ENCODE data around the gene CHRNA1.

Gene CHRNA1

GRCh38 chr2:174771136-174771535, 6.9 kb upstream of the CHRNA1 start:
- DNase-seq (ENCODE audit: low spot score): no peak
- H3K27ac ChIP-seq (ENCODE audit: poor library complexity, severe bottlenecking): no peak overlapping the region
- ATAC-seq (ENCODE audit: low read depth): no peak
- no peaks in the 10 kb centered on the region for H3K27me3 ChIP-seq (ENCODE audit: insufficient read depth, poor library complexity, severe bottlenecking)
- TF ChIP-seq CTCF (IDR thresholded peaks at IDR 0.05; ENCODE audit: poor library complexity, severe bottlenecking): no peak
- no peaks in the 10 kb centered on the region for H3K9me3 ChIP-seq (ENCODE audit: severe bottlenecking)
- H3K36me3 ChIP-seq (ENCODE audit: low read depth): no peaks in the 10 kb centered on the region
- H3K4me3 ChIP-seq (ENCODE audit: severe bottlenecking): no peak overlapping the region
- H3K4me1 ChIP-seq (ENCODE audit: insufficient read depth, poor library complexity, severe bottlenecking): no peaks in the 10 kb centered on the region

- Histone ChIP-seq H3K36me3 (ENCODE audit: low read depth) (no peaks in the 10 kb centered on the region), H3K4me1 (ENCODE audit: insufficient read depth, poor library complexity, severe bottlenecking) (no peaks in the 10 kb centered on the region), H3K9me3 (ENCODE audit: severe bottlenecking) (no peaks in the 10 kb centered on the region), H3K27me3 (ENCODE audit: insufficient read depth, poor library complexity, severe bottlenecking) (no peaks in the 10 kb centered on the region), H3K27ac (ENCODE audit: poor library complexity, severe bottlenecking) (no peak overlapping the region), H3K4me3 (ENCODE audit: severe bottlenecking) (no peak overlapping the region)
- no peak for TF ChIP-seq CTCF (IDR thresholded peaks at IDR 0.05; ENCODE audit: poor library complexity, severe bottlenecking)
- DNase-seq (ENCODE audit: low spot score) (no peak), ATAC-seq (ENCODE audit: low read depth) (no peak)
These were observed 4.3 kb upstream of the CHRNA1 start for GRCh38 chr2:174768557-174768956.

DNA sequence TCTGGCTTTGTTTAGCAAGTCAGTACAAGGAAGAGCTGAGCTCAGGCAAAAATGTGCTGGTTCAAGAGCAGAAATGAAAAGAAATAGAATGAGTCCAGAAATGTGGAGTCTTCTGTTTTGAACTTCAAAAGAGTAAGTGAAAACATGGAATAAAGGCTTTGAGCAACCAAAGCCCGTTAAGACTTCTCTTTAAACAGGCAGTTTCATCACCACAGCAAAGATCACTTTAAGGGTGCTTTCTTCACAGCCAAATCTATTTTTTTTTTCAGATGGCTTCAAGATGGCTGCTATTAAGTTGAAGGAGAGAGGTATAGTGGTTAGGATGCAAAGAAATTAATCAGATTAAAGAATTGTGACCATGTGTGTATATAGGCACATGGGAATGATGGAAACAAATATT, 2.0 kb upstream of the CHRNA1 start:
- Histone ChIP-seq H3K4me3 (ENCODE audit: severe bottlenecking) (no peak overlapping the region), H3K36me3 (ENCODE audit: low read depth) (no peaks in the 10 kb centered on the region), H3K9me3 (ENCODE audit: severe bottlenecking) (no peaks in the 10 kb centered on the region), H3K27ac (ENCODE audit: poor library complexity, severe bottlenecking) (no peak overlapping the region), H3K4me1 (ENCODE audit: insufficient read depth, poor library complexity, severe bottlenecking) (no peaks in the 10 kb centered on the region), H3K27me3 (ENCODE audit: insufficient read depth, poor library complexity, severe bottlenecking) (no peaks in the 10 kb centered on the region)
- TF ChIP-seq CTCF (IDR thresholded peaks at IDR 0.05; ENCODE audit: poor library complexity, severe bottlenecking): no peak
- DNase-seq (ENCODE audit: low spot score) (no peak), ATAC-seq (ENCODE audit: low read depth) (no peak)

DNA sequence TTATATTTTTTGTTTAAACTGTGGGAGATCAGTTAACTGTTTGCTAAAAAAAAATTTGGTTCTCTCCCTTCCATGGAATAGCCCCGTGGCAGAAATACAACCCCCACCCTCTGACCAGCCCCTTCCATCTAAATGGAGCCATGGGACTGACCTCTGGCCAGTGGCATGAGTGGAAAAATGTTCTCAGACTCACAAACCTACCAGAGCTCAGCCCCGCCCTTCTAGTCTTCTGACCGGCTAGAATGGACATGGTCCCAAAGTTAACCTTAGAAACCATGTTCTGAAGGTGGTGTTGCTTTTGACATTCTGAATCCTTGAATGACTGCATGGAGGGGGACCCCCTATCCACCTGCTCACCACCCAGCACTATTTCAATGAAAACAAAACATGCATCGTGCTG, 1.3 kb upstream of the CHRNA1 start:
- no peaks in the 10 kb centered on the region for H3K4me1 ChIP-seq (ENCODE audit: insufficient read depth, poor library complexity, severe bottlenecking)
- H3K27ac ChIP-seq (ENCODE audit: poor library complexity, severe bottlenecking): no peak overlapping the region
- no peaks in the 10 kb centered on the region for H3K9me3 ChIP-seq (ENCODE audit: severe bottlenecking)
- no peaks in the 10 kb centered on the region for H3K36me3 ChIP-seq (ENCODE audit: low read depth)
- no peak for TF ChIP-seq CTCF (IDR thresholded peaks at IDR 0.05; ENCODE audit: poor library complexity, severe bottlenecking)
- no peaks in the 10 kb centered on the region for H3K27me3 ChIP-seq (ENCODE audit: insufficient read depth, poor library complexity, severe bottlenecking)
- DNase-seq (ENCODE audit: low spot score) (no peak), ATAC-seq (ENCODE audit: low read depth) (no peak)
- H3K4me3 ChIP-seq (ENCODE audit: severe bottlenecking): no peak overlapping the region

DNA sequence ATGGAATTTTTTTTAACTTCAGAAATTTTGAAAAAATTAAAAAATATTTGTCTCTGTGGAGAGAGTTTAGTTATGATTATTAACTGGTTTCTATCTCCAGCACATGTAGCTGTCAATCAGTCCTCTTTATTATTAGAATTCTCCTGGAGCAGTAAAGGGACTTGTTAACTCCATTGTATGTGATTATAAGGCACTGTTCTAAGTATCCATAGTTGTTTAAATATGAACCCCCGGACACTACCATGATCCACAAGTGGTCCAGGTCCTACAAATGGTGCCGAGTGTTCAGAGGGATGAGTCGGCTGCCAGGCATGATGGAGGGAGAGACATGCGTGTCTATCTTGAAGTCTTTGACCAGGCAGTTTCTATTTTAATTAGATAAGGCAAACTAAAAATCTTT, 492 bp downstream of the CHRNA1 start:
- ATAC-seq (ENCODE audit: low read depth) (peak; percentile 29), DNase-seq (ENCODE audit: low spot score) (no peak)
- Histone ChIP-seq H3K27me3 (ENCODE audit: insufficient read depth, poor library complexity, severe bottlenecking) (no peaks in the 10 kb centered on the region), H3K36me3 (ENCODE audit: low read depth) (no peaks in the 10 kb centered on the region), H3K9me3 (ENCODE audit: severe bottlenecking) (no peaks in the 10 kb centered on the region), H3K27ac (ENCODE audit: poor library complexity, severe bottlenecking) (no peak overlapping the region), H3K4me3 (ENCODE audit: severe bottlenecking) (no peak overlapping the region), H3K4me1 (ENCODE audit: insufficient read depth, poor library complexity, severe bottlenecking) (no peaks in the 10 kb centered on the region)
- TF ChIP-seq CTCF (IDR thresholded peaks at IDR 0.05; ENCODE audit: poor library complexity, severe bottlenecking): no peak

Data from RWPE2 (cell line).